ENCODE measurements around the gene FNBP1.

GRCh38 chr9:129906298-129906697 is 136.7 kb downstream of the FNBP1 start:
- TF ChIP-seq CTCF (IDR thresholded peaks at IDR 0.05): no peak
- no peak for TF ChIP-seq MEF2A (IDR thresholded peaks at IDR 0.05; ENCODE audit: borderline replicate concordance, low read depth)
- no peak for TF ChIP-seq MXI1 (IDR thresholded peaks at IDR 0.05; ENCODE audit: low read depth, low read length)
- no peak for TF ChIP-seq JUND (IDR thresholded peaks at IDR 0.05)
